Right lung (tissue), 5 donors: ENCODE data around the gene PPP1R26. TPM values are rescaled to one million over a fixed set of nuclear protein-coding genes. Genes with fewer than 3 reads are reported as not detected.
"Not testable (repeated sequence)": the region's sequence is repeated elsewhere in the genome, so short reads cannot be mapped to it uniquely, and the experiment has no call there.

ENCODE experiments used
- DNase-seq, 2 donors: peaks; one replicate each; pipeline ENCODE4 v3.0.0-alpha.2; 2013
- polyA plus RNA-seq, 5 donors: library from polyadenylated mRNA; unstranded; fragments of 120-200 nt; gene quantifications; one replicate each; pipeline versions ENCODE4 v1.2.1 to v1.2.3, GENCODE V29; 2013; ENCODE audit warnings: inconsistent platforms in 1 of 5, low replicate concordance in 1 of 5; ENCODE audit not compliant: insufficient read length in 5 of 5, insufficient read depth in 1 of 5

PPP1R26 gene
- polyA plus RNA-seq, 5 donors, result 26.3 to 37.3 (median 32.3) TPM

DNA sequence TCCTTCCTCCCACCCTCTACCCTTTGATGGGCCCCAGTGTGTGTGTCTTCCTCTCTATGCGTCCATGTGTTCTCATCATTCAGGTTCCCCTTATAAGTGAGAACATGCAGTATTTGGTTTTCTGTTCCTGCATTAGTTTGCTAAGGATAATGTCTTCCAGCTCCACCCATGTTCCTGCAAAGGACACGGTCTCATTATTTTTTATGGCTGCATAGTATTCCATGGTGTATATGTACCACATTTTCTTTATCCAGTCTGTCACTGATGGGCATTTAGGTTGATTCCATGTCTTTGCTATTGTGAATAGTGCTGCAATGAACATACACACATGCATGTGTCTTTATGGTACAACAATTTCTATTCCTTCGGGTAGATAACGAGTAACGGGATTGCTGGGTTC lies 21.1 kb upstream of the PPP1R26 start:
- not testable (repeated sequence) for DNase-seq

DNA sequence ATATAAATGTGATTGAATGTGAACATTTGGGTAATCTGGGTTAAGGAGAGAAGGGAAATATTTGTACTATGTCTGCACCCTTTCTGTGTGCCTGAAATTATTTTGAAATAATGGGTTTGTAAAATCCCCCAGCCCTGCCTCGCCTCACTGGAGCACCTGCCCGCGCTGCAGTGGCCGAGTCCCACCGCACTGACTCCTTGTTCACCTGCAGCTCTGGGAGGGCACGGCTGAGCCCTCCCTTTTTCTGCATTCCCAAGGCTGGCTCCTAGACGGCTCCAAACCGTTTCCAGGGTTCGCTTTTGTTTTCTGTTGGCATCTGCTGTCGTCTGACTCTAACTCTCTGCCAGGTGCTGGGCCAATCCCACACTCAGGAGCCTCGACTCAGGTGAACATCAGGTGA lies 17.6 kb upstream of the PPP1R26 start:
- DNase-seq, result no peak

GRCh38 chr9:135463140-135463539 lies 16.4 kb upstream of the PPP1R26 start:
- no peak for DNase-seq

DNA sequence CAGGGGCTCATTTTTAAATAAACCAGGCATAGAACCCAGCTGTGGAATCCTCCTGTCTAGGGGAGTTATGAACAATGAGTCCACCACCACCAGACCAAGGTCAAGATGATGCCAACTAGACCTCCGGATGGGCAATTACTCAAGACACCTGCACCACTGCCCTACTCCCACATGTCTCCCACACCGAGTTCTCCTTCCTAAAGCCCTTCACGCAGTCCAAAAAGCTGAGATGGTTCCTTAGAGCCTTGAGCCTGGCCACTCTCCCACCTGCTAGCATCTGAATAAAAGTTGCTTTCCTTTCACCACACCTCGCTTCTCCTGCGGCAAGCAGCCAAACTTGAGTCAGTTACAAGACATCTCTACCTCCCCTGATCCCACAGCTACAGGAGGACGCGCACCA lies 15.4 kb upstream of the PPP1R26 start:
- DNase-seq, result no peak

DNA sequence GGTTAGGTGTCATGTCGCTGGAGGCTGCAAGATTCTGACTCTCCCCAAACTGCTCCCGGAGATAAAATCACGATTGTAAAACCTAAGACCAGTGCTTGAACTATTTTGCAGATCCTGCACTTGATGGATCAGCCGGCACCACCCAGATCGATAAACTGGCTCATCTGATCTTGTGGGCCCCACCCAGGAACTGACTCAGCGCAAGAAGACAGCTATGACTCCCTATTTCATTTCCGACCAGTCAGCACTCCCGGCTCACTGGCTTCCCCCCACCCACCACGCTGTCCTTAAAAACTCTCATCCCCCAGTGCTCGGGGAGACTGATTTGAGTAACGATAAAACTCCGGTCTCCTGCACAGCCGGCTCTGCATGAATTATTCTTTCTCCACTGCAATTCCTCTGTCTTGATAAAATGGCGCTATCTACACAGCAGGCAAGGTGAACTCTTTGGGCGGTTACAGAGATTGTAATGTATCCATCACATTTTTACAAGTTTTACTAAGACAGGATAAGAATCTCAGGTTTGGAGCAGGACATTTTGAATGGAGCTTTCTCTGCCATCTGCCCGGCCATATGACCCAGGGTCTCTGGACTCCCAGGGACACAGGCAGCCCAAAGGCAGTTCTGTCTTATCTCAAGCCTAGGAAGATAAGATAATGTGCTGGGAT lies 10.6 kb upstream of the PPP1R26 start:
- no peak for DNase-seq

- DNase-seq, result no peak
Observed at GRCh38 chr9:135471791-135472640, 7.6 kb upstream of the PPP1R26 start.

DNA sequence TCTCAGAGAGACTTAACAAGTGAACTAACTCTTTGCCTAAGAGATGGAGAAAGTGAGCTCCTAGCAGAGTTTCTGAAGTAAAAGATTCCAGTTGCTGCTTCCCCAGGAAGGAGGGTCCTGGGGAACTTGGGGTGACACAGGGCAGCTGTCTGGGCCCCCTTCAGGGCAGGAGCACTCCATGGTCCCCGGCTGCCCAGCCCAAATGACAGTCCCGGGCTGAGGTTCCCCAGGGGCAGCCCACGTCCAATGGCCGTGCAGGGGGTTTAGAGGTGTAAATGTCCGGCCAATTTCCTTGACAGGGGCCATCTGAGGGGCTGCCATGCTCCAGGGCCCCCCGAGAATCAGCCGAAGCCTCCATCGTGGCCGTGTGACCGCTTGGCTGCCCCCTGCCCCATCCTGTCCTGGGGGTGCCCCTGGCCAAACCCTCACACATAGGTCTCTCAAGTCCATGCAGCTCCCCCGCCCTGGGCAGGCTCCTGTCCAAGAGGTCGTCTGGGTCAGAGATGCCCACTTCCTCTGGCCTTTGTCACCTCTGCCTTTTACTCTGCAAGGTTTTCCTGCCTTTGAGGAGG lies 5.5 kb upstream of the PPP1R26 start:
- DNase-seq, result no peak

DNA sequence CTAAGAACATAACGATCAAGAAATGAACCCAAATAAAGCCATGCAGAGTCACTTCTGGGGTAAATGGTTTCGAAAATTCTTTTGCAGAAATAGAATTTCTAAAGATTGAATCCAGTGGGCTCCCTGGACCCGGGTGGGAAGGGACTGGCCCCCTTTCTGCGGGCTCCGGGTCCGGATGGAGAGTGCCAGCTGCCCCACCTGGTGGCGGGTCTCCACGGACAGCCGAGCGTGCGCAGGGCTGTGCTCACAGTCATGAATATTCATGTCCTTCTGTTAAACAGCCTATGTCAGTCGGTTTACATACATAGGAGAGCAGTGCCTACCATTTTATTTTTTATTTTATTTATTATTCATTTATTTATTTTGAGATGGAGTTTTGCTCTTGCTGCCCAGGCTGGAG lies 4.7 kb upstream of the PPP1R26 start:
- no peak for DNase-seq

DNA sequence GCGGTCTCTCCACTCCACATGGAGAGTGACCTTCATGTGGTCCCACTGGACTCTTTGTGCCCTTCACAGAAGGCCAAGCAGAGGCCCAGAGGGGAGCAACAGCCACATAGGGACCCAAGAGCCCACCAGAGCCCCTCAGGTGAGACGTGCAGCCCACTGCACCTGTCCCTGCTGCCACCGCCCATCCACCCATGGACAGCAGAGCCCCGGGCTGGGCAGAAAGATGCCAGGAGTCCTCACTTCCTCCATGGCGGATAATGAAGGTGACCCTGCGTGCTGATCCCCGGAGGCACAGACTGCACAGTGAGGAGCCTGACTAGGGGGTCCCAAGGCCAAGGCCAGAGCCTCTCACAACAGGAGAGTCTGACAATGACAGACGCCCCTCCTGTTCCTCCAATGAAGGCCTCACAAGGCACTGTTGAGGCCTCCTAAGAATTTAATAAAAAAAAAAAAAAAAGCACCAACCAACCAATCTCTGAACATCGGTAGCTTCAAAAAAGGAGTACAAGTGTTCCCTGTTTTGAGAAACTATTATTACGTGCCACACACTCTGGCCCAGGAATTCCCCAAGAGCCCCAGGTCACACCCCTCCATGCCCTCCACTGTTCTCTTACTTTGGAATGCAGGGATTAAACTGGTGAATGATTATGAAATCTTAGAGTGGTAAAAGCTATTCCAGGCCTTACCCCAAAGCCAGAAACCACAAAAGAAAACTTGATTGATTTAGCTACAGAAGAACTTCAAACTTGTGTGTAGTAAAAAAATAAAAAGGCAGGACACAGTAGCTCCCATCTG lies 2.8 kb upstream of the PPP1R26 start:
- no peak for DNase-seq

GRCh38 chr9:135478191-135478590 lies 1.4 kb upstream of the PPP1R26 start:
- no peak for DNase-seq

GRCh38 chr9:135478829-135479468 lies 633 bp upstream of the PPP1R26 start:
- DNase-seq, result no peak

DNA sequence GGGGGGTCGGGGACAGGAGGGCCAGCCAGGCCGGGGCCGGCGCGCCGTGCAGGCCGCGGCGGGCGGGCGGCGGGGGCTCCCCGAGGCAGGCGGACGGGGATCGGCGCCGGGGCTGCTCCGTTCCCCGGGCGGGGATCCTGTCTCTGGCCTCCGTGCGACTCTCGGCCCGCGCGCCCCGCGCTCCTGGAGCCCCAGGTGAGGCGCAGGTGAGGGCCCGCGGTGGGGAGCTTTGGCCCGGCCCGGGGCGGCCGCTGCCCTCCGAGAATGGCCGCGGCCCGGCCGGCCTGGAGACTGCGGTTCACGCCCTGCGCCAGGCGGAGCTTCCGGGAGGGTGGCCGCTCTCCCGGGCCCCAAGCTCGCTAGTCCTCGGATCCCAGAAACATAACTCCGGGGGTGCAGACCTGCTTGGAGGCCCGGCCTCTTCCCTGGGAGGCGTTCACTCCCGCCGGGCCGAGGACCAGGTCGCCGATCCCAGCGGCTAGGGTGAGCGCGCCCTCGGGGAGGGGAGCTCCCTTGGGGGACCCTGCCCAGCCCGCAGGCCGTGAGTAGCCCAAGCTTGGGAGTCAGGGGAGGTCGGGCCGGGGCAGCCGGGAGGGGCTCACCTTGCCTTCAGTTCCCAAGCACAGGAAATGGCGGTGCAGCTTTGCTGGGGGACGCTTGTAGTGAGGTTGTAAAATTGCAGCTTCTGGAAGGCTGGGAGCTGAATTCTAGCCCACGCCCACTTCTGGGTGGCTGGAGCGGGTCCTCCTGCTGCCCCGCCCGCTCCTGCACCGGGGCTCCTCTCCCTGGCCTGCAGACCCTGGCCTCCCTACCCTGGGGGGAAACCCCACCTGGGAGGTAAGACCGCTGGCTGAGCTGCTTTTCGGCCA lies 723 bp downstream of the PPP1R26 start:
- DNase-seq, result no peak

GRCh38 chr9:135480940-135481310 lies 1.3 kb downstream of the PPP1R26 start:
- no peak for DNase-seq

DNA sequence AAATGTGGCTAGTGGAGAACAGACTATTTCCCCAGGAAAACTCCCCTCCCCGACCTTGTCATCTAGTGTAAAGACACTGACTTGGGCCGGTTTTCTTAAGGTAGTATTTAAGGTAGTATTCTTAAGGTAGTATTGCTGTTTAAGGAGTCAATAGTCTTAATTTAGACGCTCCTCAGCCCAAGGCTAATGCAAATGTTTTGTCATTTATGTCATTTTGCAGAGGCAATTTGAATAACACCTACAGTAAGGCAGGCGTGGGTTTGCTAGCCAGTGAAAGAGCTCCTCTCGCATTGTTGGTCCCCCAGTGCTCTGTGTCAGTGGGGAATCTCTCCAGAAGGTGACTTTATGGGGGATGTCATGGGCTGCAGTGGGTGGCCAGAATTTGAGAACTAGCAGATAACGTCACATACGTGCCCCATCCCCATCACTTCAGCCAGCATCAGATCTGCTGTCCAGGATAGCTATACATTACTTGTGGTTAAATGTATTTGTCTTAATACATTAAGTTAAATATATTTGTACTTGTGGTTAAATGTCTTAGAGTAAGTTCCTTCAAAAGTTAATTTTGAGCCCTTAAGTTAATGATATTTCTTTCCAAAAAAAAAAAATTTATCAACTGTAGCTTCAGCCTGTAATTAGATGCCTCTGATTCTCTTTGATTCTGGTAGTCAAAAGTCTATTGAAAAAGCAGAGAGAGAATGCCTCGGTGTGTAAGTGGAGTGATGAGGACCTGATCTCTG lies 2.6 kb downstream of the PPP1R26 start:
- no peak for DNase-seq

GRCh38 chr9:135484460-135485277 lies 5.1 kb downstream of the PPP1R26 start:
- no peak for DNase-seq

- DNase-seq, result no peak
Observed at GRCh38 chr9:135485385-135485784, 5.8 kb downstream of the PPP1R26 start.

DNA sequence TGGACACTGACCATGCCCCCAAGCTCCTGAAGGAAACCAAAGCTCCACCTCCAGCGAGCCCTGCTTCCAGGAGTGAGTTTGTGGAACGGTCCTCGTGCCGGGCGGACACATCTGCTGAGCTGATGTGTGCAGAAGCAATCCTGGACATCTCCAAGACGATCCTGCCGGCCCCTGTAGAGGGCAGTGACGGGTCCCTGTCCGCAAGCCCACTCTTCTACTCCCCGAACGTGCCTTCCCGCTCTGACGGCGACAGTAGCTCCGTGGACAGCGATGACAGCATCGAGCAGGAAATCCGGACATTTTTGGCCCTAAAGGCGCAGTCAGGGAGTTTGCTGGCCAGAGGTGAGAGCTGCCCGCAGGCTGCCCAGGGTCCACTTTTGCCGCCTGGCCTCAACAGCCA lies 6.2 kb downstream of the PPP1R26 start:
- no peak for DNase-seq

DNA sequence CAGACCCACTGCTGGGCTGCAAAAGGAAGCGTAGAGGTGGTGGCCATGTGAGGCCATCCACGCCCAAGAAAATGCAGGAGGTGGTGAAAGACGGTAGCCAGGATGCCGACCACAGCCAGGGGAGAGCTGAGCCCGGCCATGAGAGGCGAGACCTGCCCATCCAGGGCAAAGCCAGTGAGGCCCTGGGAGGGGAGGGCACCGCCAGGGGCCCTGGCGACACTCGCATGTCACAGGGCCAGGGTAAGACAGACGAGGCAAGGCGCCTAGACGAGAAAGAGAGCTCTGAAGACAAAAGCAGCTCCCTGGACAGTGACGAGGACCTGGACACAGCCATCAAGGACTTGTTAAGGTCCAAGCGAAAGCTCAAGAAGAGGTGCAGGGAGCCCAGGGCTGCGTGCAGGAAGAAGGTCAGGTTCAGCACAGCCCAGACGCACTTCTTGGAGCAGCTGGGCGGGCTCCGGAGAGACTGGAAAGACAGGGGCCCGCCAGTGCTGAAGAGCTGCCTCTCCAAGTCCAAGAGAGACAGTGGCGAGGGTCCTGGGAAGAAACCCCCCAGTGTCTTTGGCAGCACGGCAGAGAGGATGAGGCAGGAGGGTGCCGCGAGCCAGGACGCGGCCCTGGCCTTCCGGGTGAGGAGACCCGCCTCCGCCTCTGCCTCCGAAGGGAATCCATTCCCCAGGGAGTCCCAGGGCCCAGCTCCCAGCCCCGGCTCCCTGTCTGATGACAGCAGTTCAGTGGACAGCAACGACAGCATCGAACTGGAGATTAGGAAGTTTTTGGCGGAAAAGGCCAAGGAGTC lies 6.9 kb downstream of the PPP1R26 start:
- DNase-seq, result no peak
